Measurements from ENCODE around the gene ACBD6.

Gene ACBD6

DNA sequence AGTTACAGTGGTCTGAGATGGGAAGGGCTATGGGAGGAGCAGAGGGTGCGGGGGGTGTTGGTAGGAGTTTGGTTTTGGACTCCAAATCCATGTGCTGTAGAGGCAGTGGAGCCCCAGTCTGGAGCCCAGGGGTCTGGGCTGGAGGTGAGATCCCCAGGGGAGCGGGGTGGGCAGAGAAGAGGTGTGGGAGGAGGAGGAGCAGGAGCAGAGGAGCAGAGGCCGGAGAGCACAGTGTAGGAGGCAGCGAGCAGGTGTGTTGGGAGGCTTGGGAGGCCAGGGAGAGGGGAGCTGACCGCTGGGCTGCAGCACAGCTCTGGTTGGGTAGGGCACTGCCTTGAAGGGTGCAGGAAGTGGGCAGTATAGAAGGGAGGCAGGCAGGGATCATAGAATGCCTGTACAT, 243.4 kb downstream of the ACBD6 start:
- no peak overlapping the region for H3K4me3 ChIP-seq (ENCODE audit: low read depth, low read length)
- TF ChIP-seq, protein P1, sequence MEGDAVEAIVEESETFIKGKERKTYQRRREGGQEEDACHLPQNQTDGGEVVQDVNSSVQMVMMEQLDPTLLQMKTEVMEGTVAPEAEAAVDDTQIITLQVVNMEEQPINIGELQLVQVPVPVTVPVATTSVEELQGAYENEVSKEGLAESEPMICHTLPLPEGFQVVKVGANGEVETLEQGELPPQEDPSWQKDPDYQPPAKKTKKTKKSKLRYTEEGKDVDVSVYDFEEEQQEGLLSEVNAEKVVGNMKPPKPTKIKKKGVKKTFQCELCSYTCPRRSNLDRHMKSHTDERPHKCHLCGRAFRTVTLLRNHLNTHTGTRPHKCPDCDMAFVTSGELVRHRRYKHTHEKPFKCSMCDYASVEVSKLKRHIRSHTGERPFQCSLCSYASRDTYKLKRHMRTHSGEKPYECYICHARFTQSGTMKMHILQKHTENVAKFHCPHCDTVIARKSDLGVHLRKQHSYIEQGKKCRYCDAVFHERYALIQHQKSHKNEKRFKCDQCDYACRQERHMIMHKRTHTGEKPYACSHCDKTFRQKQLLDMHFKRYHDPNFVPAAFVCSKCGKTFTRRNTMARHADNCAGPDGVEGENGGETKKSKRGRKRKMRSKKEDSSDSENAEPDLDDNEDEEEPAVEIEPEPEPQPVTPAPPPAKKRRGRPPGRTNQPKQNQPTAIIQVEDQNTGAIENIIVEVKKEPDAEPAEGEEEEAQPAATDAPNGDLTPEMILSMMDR (IDR thresholded peaks at IDR 0.05; ENCODE audit: low read depth, low read length), result no peak
- in situ Hi-C loops (cut with HindIII; ENCODE audit: low sequenced_read_pairs), result no loop called here
- no peak for DNase-seq (ENCODE audit: low read depth, low spot score)

DNA sequence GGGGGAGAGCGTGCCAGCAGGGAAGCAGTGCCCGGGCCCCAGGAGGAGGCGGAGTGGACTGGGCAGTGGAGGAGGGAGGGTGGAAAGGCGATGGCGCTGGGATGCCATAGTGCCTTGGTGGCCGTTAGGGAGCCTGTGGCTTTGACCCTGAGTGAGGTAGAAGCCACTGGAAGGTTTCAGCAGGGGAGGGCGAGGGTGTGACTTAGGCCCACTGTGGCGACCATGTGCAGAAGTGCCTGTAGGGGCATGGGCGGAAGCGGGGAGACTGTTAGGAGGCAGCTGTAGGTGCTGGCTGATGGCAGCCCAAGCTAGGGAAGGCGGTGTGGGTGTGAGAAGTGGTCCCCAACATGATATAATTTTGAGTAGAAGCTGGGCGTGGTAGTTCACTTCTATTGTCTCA, 244.1 kb downstream of the ACBD6 start:
- no peak overlapping the region for H3K4me3 ChIP-seq (ENCODE audit: low read depth, low read length)
- TF ChIP-seq, protein P1 (IDR thresholded peaks at IDR 0.05; ENCODE audit: low read depth, low read length), result no peak
- no peak for DNase-seq (ENCODE audit: low read depth, low spot score)
- in situ Hi-C loops (cut with HindIII; ENCODE audit: low sequenced_read_pairs), result no loop called here

DNA sequence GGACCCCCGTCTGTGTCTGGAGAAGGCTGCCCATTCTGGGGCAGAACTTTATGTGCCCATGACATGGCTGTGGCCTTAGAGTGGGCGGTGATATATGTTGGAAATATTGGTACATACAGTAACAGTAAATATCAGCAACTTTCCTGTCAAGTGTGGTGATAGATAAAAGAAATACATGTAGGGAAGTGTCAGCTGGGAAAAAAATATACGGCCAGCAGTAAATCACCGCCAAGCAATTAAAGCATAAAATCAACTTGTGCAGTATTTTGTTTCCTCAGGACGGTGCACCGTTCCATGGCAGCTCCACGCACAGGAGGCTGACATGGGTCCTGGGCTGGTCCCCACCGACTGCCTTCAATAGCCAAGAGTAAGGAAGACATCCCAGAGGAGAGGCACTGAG, 244.9 kb downstream of the ACBD6 start:
- TF ChIP-seq, protein P1 (IDR thresholded peaks at IDR 0.05; ENCODE audit: low read depth, low read length), result no peak
- no peak for DNase-seq (ENCODE audit: low read depth, low spot score)
- H3K4me3 ChIP-seq (ENCODE audit: low read depth, low read length), result no peak overlapping the region
- in situ Hi-C loops (cut with HindIII; ENCODE audit: low sequenced_read_pairs), result no loop called here

DNA sequence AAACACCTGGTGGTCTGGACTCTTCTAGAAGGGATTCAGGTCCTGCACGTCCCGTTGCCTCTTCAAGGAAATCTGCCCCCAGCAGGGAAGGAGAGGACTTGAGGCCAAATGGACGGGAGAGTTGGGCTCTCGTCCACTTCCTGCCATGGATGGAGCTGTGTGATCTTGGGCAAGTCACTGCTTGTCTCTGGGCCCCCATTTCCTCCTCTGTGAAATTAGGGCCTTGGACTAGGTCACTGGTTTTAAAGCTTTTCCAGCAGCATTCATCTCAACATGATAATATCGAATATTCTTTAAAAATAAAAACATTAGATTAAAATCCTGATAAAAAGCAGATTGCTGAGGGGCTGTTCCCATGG, 245.4 kb downstream of the ACBD6 start:
- DNase-seq (ENCODE audit: low read depth, low spot score), result no peak
- TF ChIP-seq, protein P1 (IDR thresholded peaks at IDR 0.05; ENCODE audit: low read depth, low read length), result no peak
- in situ Hi-C loops (cut with HindIII; ENCODE audit: low sequenced_read_pairs), result no loop called here
- H3K4me3 ChIP-seq (ENCODE audit: low read depth, low read length), result no peak overlapping the region

DNA sequence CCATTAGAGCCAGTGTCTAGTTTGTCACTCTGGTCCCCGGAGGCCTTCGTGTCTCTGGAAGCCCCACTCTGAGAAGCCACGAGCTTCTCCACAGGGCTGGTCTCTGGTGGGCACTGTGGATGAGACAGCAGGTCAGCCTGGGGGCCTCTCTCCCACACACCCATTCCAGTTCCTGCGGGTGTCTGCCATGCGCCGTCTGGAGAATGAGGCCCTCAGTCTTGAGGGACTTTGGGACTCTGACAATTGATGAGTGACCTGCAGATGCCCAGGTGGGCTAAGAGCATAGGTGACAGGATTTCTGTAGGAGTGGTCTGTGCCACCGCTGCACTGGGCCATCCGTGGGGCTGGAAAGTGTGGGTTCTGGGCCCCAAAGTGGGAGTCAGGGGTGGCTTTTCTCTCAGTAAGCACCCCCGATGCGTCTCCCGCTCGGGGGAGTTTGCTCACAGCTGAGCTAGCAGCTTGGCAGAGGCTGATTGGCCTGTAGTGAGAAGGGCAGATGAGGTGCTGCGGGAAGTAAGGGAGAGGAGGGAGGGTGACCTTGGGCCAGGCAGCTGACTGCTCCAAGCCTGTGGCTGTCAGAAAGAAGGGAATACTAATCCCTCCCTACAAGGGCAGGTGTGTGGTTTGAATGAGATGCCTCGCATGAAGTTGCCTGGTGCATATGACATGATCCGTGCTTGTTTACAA, 245.9 kb downstream of the ACBD6 start:
- DNase-seq (ENCODE audit: low read depth, low spot score), result no peak
- in situ Hi-C loops (cut with HindIII; ENCODE audit: low sequenced_read_pairs), result no loop called here
- H3K4me3 ChIP-seq (ENCODE audit: low read depth, low read length), result no peak overlapping the region
- TF ChIP-seq, protein P1 (IDR thresholded peaks at IDR 0.05; ENCODE audit: low read depth, low read length), result no peak

DNA sequence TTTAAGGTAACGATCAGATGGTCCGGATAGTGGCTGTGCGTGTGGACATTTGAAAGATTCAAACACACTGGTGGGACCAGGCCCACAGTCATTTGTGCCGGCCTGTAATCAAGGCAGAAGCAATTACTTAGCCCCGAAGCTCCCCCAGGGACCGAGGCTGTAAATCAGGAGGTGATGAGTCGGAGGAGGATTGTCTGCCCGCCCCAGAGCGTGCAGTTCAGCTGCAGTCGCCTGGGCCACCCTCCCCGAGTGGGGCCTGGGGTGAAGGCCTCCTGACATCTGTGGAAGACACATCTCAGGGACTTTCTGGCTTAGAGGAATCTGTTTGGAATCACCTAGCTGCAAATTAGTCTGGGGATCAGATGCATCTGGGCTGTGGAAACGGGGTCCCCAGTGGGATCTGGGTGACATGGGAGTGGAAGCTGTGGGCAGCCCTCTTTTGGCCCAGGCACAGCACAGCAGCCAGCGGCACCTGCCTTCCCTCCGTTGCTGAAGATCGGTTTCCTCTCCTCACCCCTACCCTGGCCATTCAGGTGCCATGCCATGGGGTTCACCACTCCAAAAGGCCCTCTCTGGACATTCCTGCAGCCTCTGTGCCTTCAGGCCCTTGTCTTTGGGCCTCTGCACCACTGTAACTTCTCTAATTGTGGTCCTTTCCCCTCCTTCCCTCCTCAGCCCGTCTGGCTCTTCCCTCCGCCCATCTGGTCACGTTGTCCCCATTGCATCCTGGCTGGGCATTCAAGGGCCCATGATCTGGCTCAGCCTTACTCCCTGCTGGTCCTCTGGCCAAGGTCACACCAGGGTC, 246.6 kb downstream of the ACBD6 start:
- H3K4me3 ChIP-seq (ENCODE audit: low read depth, low read length), result no peak overlapping the region
- in situ Hi-C loops (cut with HindIII; ENCODE audit: low sequenced_read_pairs), result no loop called here
- TF ChIP-seq, protein P1 (IDR thresholded peaks at IDR 0.05; ENCODE audit: low read depth, low read length), result no peak
- no peak for DNase-seq (ENCODE audit: low read depth, low spot score)

Measured in astrocyte of the spinal cord (primary cell).